ENCODE data around the gene CGN. TPM values are rescaled to one million over a fixed set of nuclear protein-coding genes. Genes with fewer than 3 reads are reported as not detected.
"Not testable (repeated sequence)": the region's sequence is repeated elsewhere in the genome, so short reads cannot be mapped to it uniquely, and the experiment has no call there.

The CGN gene
- total RNA-seq, 1 experiment from 2014 or later, result 30.9 TPM

- no CpG with 5 or more reads among the region's 4 CpGs for WGBS (ENCODE audit: extremely low coverage, insufficient read length, low lambda C conversion rate)
- H3K23ac ChIP-seq (ENCODE audit: insufficient read length, low read depth, low read length), result no peak overlapping the region
- no peak overlapping the region for H4K91ac ChIP-seq (ENCODE audit: insufficient read length, low read depth, low read length)
- no peak overlapping the region for H4K8ac ChIP-seq (replicated peaks; ENCODE audit: insufficient read length, low read depth, low read length)
- no peak overlapping the region for H3T11ph ChIP-seq (ENCODE audit: low read length)
- no peak overlapping the region for H3K14ac ChIP-seq (ENCODE audit: insufficient read depth, low read length)
- H3K79me2 ChIP-seq (ENCODE audit: insufficient read depth, low read length), result peaks cover 2% of the 10 kb centered on the region; the same call in 1 of the 2 replicates
- no peaks in the 10 kb centered on the region for H3K9me3 Mint-ChIP-seq
- H3K79me1 ChIP-seq (ENCODE audit: insufficient read depth, low read depth, low read length, poor library complexity, severe bottlenecking), result peaks cover 5% of the 10 kb centered on the region
- DNase-seq, result no peak
- no peak overlapping the region for H2BK15ac ChIP-seq (ENCODE audit: low read depth, low read length)
- H4K5ac ChIP-seq (ENCODE audit: insufficient read length, low read depth, low read length), result no peak overlapping the region
- H4K20me1 ChIP-seq (ENCODE audit: control insufficient read depth, insufficient read depth, insufficient read length), result no peaks in the 10 kb centered on the region
- no peaks in the 10 kb centered on the region for H3K4me1 ChIP-seq (ENCODE audit: insufficient read depth, low read length)
- no peaks in the 10 kb centered on the region for H3K23me2 ChIP-seq (ENCODE audit: insufficient read length, low read depth, low read length, poor library complexity, severe bottlenecking)
- H2BK120ac ChIP-seq (ENCODE audit: low read depth, low read length, poor library complexity, severe bottlenecking), result no peak overlapping the region
- H3K4ac ChIP-seq (ENCODE audit: low read depth, low read length), result no peak overlapping the region
- H3K9me3 ChIP-seq (ENCODE audit: control insufficient read depth, low read depth, low read length), result no peaks in the 10 kb centered on the region
- no peak overlapping the region for H3K56ac ChIP-seq (ENCODE audit: insufficient read length, low read depth, low read length)
- peak overlapping the region in 2 of 3 experiments; percentile 7 to 90; a peak in 3 of 7 replicates for H3K27ac Mint-ChIP-seq
- no peak overlapping the region for H2BK12ac ChIP-seq (ENCODE audit: insufficient read length, low read depth, low read length)
- H3K27me3 Mint-ChIP-seq (ENCODE audit: low read depth), result no peaks in the 10 kb centered on the region
- H3K4me3 Mint-ChIP-seq, result no peak overlapping the region
- no peak overlapping the region for H2AFZ ChIP-seq (ENCODE audit: low read length)
- TF ChIP-seq, protein P1, sequence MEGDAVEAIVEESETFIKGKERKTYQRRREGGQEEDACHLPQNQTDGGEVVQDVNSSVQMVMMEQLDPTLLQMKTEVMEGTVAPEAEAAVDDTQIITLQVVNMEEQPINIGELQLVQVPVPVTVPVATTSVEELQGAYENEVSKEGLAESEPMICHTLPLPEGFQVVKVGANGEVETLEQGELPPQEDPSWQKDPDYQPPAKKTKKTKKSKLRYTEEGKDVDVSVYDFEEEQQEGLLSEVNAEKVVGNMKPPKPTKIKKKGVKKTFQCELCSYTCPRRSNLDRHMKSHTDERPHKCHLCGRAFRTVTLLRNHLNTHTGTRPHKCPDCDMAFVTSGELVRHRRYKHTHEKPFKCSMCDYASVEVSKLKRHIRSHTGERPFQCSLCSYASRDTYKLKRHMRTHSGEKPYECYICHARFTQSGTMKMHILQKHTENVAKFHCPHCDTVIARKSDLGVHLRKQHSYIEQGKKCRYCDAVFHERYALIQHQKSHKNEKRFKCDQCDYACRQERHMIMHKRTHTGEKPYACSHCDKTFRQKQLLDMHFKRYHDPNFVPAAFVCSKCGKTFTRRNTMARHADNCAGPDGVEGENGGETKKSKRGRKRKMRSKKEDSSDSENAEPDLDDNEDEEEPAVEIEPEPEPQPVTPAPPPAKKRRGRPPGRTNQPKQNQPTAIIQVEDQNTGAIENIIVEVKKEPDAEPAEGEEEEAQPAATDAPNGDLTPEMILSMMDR (conservative IDR thresholded peaks at IDR 0.05), result no peak
- H3K27me3 ChIP-seq (ENCODE audit: insufficient read depth, low read length), result no peaks in the 10 kb centered on the region
- H3K4me2 ChIP-seq (ENCODE audit: insufficient read depth, insufficient read length, low read length), result no peak overlapping the region
- H2AK5ac ChIP-seq (ENCODE audit: insufficient read length, low read length), result no peak overlapping the region
- H3K18ac ChIP-seq (ENCODE audit: insufficient read length, low read depth, low read length), result no peak overlapping the region
- no peak overlapping the region for H3K27ac ChIP-seq (ENCODE audit: insufficient read length, low read depth, low read length)
- H3K36me3 Mint-ChIP-seq (ENCODE audit: insufficient read depth in 1 of 3, low read depth in 3 of 3), result peaks cover 15 to 51% (median 50%) of the 10 kb centered on the region in 3 experiments
- no peak overlapping the region for H3K9ac ChIP-seq (ENCODE audit: extremely low read depth, insufficient read length, low read length)
- H2BK20ac ChIP-seq (ENCODE audit: low read depth, low read length, poor library complexity, severe bottlenecking), result no peak overlapping the region
- H2BK5ac ChIP-seq (ENCODE audit: insufficient read length, low read length), result no peak overlapping the region
- H3K4me1 Mint-ChIP-seq, result peaks cover 11 to 23% of the 10 kb centered on the region in 2 experiments
These were observed 9.2 kb downstream of the CGN start for GRCh38 chr1:151520359-151520758.

GRCh38 chr1:151522427-151522826 lies 11.2 kb downstream of the CGN start:
- no CpG with 5 or more reads among the region's 7 CpGs for WGBS (ENCODE audit: extremely low coverage, insufficient read length, low lambda C conversion rate)
- H3K23me2 ChIP-seq (ENCODE audit: insufficient read length, low read depth, low read length, poor library complexity, severe bottlenecking); H3K56ac ChIP-seq (ENCODE audit: insufficient read length, low read depth, low read length); H4K8ac ChIP-seq (replicated peaks; ENCODE audit: insufficient read length, low read depth, low read length); H4K20me1 ChIP-seq (ENCODE audit: control insufficient read depth, insufficient read depth, insufficient read length); H3K18ac ChIP-seq (ENCODE audit: insufficient read length, low read depth, low read length); H3K27ac ChIP-seq (ENCODE audit: insufficient read length, low read depth, low read length); H3K4me1 ChIP-seq (ENCODE audit: insufficient read depth, low read length); H3K9ac ChIP-seq (ENCODE audit: extremely low read depth, insufficient read length, low read length); H3K79me2 ChIP-seq (ENCODE audit: insufficient read depth, low read length); H3K27me3 ChIP-seq (ENCODE audit: insufficient read depth, low read length); H2BK5ac ChIP-seq (ENCODE audit: insufficient read length, low read length); H2BK15ac ChIP-seq (ENCODE audit: low read depth, low read length); H2AK5ac ChIP-seq (ENCODE audit: insufficient read length, low read length); H3K9me3 ChIP-seq (ENCODE audit: control insufficient read depth, low read depth, low read length); H3K79me1 ChIP-seq (ENCODE audit: insufficient read depth, low read depth, low read length, poor library complexity, severe bottlenecking); H3K27me3 Mint-ChIP-seq (ENCODE audit: low read depth); DNase-seq; H3K14ac ChIP-seq (ENCODE audit: insufficient read depth, low read length); H3K4ac ChIP-seq (ENCODE audit: low read depth, low read length); H3K27ac Mint-ChIP-seq; H2BK12ac ChIP-seq (ENCODE audit: insufficient read length, low read depth, low read length); H2AFZ ChIP-seq (ENCODE audit: low read length); H3K9me3 Mint-ChIP-seq; H3K23ac ChIP-seq (ENCODE audit: insufficient read length, low read depth, low read length); H4K91ac ChIP-seq (ENCODE audit: insufficient read length, low read depth, low read length); H3T11ph ChIP-seq (ENCODE audit: low read length); H3K4me3 Mint-ChIP-seq; H2BK20ac ChIP-seq (ENCODE audit: low read depth, low read length, poor library complexity, severe bottlenecking); H4K5ac ChIP-seq (ENCODE audit: insufficient read length, low read depth, low read length); H2BK120ac ChIP-seq (ENCODE audit: low read depth, low read length, poor library complexity, severe bottlenecking); H3K4me2 ChIP-seq (ENCODE audit: insufficient read depth, insufficient read length, low read length): not testable (repeated sequence)
- Mint-ChIP-seq H3K36me3 (ENCODE audit: insufficient read depth in 1 of 3, low read depth in 3 of 3) (peaks cover 25 to 66% (median 64%) of the 10 kb centered on the region in 3 experiments), H3K4me1 (peaks cover 8 to 17% of the 10 kb centered on the region in 2 experiments)
